ENCODE data around the gene KCNAB1.
"Not testable (repeated sequence)": the region's sequence is repeated elsewhere in the genome, so short reads cannot be mapped to it uniquely, and the experiment has no call there.

The KCNAB1 gene

DNA sequence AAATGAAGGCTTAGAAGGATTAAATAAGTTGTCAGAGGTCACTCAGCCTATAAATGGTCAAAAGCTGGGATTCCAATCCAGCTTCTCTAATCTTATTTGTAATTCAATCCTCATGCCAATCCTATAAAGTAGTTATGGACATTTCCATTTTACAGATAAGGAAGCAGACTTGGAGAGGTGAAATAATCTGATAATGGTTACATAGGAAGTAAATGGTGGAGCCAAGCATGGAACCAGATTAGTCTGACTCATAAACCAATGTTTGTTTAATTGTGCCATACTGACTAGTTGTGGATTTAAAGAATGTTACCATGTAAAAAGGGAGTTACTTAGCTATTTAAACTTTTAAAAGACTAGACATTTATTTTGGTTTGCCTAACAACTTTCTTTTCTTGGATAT lies 59.7 kb downstream of the KCNAB1 start:
- TF ChIP-seq, protein P1, sequence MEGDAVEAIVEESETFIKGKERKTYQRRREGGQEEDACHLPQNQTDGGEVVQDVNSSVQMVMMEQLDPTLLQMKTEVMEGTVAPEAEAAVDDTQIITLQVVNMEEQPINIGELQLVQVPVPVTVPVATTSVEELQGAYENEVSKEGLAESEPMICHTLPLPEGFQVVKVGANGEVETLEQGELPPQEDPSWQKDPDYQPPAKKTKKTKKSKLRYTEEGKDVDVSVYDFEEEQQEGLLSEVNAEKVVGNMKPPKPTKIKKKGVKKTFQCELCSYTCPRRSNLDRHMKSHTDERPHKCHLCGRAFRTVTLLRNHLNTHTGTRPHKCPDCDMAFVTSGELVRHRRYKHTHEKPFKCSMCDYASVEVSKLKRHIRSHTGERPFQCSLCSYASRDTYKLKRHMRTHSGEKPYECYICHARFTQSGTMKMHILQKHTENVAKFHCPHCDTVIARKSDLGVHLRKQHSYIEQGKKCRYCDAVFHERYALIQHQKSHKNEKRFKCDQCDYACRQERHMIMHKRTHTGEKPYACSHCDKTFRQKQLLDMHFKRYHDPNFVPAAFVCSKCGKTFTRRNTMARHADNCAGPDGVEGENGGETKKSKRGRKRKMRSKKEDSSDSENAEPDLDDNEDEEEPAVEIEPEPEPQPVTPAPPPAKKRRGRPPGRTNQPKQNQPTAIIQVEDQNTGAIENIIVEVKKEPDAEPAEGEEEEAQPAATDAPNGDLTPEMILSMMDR (IDR thresholded peaks at IDR 0.05; ENCODE audit: borderline replicate concordance, insufficient read depth, low read depth, low read length): no peak
- no peak overlapping the region for H3K4me3 ChIP-seq (ENCODE audit: low read depth, low read length)

DNA sequence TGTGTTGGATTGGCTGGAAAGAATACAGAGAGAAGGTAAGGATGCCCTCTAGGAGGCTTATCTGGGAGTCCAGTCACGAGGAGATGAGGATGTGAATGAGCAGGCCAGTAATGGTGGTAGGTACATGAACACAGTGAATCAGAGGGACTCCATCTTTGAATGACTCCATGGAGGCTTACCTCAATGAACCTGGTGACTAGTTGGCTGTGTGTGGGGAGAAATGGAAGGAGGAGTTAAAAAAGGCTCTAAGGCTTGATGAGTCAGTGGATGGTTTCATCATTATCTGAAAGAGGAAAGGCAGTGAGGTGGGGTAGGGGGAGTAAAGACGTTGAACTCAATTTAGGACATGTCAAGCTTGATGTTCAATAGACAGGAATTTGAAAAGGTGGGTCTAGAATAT lies 61.1 kb downstream of the KCNAB1 start:
- no peak overlapping the region for H3K4me3 ChIP-seq (ENCODE audit: low read depth, low read length)
- TF ChIP-seq, protein P1 (IDR thresholded peaks at IDR 0.05; ENCODE audit: borderline replicate concordance, insufficient read depth, low read depth, low read length): no peak

DNA sequence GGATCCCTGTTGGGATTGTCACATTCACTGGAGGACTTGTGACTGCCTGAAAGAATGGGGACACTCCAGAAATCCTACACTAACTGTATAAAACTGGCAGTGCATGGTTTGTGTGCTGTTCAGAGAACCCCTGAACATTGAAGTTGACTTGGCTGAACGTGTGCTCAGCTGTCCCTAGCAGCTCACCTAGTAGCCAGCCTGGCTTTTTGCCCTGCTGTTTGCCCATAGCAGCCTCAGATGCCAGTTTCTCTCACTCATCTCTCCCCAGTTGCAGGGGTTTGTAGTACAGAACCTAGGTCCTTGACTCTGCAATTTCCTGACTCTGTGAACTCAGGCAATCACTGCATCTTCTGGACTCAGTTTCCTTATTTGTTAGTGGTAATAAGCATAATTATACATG lies 63.0 kb downstream of the KCNAB1 start:
- TF ChIP-seq, protein P1 (IDR thresholded peaks at IDR 0.05; ENCODE audit: borderline replicate concordance, insufficient read depth, low read depth, low read length): no peak
- no peak overlapping the region for H3K4me3 ChIP-seq (ENCODE audit: low read depth, low read length)

DNA sequence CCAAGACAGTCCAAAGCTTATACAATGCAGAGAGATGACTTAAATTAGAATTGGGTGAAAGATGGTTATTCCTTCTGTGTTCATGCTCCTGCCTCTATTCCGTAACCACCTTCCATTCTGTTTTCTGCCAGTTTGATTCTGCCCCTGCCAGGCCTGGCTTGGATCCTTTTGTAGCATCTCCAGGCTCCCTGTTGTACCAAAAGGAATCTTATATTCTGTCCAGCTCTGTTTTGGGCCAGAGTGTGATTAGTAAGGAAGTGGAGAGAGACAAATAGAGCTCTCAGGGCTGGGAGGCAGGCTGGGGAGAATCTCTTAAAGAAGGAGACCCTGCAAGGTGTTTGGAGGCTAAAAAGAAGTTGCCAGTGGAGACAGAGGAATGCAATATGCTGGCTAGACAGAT lies 63.8 kb downstream of the KCNAB1 start:
- TF ChIP-seq, protein P1 (IDR thresholded peaks at IDR 0.05; ENCODE audit: borderline replicate concordance, insufficient read depth, low read depth, low read length): no peak
- no peak overlapping the region for H3K4me3 ChIP-seq (ENCODE audit: low read depth, low read length)

DNA sequence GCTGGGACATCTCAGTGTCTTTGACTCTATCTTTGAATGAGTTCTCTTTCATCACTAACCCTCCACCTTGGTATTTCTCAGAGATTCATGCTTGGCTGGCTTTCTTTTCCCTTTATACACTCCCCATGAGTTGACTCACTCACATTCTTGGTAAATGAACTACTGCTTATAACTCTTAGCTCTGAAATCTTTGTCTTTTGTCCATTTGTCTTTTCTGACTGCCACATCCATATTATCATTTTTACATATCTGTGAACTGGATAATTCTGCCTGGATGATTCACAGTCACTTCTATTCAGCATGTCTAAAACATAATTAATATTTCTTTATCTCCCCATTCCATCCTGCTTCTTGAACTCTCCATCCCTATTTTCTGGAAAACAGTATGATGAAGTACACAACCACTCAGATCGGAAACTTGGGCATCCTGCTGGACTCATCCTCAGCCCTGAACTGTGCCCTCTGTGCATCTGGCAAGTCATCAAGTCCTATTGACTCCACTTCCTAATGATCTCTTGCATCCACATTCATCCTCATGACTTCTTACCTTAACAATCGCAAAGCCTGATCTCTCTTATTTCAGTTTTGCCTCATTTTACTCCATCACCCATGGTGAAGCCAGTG lies 66.9 kb downstream of the KCNAB1 start:
- TF ChIP-seq, protein P1 (IDR thresholded peaks at IDR 0.05; ENCODE audit: borderline replicate concordance, insufficient read depth, low read depth, low read length): no peak
- no peak overlapping the region for H3K4me3 ChIP-seq (ENCODE audit: low read depth, low read length)

DNA sequence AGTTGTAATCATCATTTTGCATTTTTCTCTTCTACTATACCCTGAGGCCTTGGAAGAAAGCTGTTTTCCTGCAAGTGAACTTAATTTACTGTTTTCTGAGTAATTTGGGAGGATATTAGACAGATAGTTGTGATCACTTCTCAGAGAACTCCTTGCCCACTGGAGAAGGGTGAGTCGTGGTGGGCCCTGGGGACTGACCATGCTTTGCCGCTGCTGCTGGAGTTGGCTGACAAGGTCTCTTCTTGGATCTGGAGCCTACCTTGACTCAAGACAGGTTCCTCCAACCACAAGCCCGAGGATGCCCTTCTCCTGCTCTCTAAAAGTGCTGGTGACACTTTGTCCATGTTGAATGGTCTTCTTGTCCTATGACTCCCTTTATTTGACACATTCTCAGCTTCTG lies 68.4 kb downstream of the KCNAB1 start:
- H3K4me3 ChIP-seq (ENCODE audit: low read depth, low read length): no peak overlapping the region
- TF ChIP-seq, protein P1 (IDR thresholded peaks at IDR 0.05; ENCODE audit: borderline replicate concordance, insufficient read depth, low read depth, low read length): no peak

DNA sequence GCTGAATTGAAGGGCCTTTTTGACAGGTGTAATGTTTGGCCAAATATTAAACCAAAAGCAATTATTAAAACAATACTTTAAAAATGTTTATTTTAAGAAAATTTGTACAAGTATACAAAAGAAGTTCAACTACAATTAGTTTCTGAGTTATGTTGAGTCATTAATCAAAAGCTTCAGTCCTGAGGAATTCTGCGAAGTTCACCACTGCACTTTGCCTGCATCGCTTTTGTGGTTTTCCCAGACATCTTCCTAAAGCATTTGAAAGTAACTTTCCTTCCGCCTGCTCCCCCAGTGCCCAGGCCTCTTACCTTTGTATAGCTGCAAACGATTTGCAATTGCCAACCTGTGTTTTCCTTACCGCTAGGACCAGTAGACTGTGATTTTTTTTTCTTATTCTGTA lies 69.5 kb downstream of the KCNAB1 start:
- H3K4me3 ChIP-seq (ENCODE audit: low read depth, low read length): no peak overlapping the region
- TF ChIP-seq, protein P1 (IDR thresholded peaks at IDR 0.05; ENCODE audit: borderline replicate concordance, insufficient read depth, low read depth, low read length): no peak

DNA sequence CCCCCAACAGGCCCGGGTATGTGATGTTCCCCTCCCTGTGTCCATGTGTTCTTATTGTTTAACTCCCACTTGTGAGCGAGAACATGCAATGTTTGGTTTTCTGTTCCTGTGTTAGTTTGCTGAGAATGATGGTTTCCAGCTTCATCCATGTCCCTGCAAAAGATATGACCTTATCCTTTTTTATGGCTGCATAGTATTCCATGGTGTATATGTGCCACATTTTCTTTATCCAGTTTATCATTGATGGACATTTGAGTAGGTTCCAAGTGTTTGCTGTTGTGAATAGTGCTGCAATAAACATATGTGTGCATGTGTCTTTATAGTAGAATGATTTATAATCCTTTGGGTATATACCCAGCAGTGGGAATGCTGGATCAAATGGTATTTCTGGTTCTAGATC lies 74.6 kb downstream of the KCNAB1 start:
- H3K4me3 ChIP-seq (ENCODE audit: low read depth, low read length): not testable (repeated sequence)

DNA sequence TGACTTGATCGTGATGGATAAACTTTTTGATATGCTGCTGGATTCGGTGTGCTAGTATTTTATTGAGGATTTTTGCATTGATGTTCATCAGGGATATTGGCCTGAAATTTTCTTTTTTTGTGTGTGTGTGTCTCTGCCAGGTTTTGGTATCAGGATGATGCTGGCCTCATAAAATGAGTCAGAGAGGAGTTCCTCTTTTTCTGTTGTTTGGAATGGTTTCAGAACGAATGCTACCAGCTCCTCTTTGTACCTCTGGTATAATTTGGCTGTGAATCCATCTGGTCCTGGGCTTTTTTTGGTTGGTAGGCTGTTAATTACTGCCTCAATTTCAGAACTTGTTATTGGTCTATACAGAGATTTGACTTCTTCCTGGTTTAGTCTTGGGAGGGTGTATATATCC lies 76.8 kb downstream of the KCNAB1 start:
- not testable (repeated sequence) for H3K4me3 ChIP-seq (ENCODE audit: low read depth, low read length)

Data from GM12875 (cell line).